ENCODE results near the gene SIGLEC1. TPM values are rescaled to one million over a fixed set of nuclear protein-coding genes. Genes with fewer than 3 reads are reported as not detected.

Gene SIGLEC1
- total RNA-seq, 1 donor from 2014 or later = not detected

DNA sequence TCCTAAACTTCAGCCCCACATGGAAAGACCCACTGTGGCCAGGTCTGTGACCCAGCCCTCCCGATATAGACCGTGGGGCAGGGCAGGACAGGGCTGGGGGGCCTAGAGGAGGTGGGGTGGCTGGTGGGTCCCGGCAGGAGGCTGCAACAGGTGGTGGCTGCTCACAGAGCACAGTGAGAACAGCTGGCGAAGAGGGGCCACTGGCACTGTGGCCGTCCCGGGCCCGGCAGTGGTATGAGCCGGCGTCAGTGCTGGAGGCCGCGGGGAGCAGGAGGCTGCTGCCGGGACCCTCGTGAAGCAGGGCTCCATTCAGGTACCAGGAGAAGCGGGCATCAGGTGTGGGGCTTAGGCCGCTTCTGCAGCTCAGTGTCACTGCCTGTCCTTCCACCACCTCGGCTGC is 13.4 kb downstream of the SIGLEC1 start:
- Mint-ChIP-seq H3K27ac (ENCODE audit: unreplicated experiment) (no peak overlapping the region), H3K4me3 (ENCODE audit: unreplicated experiment) (no peak overlapping the region), H3K4me1 (ENCODE audit: low read depth, unreplicated experiment) (no peaks in the 10 kb centered on the region), H3K9me3 (ENCODE audit: unreplicated experiment) (peaks cover 2% of the 10 kb centered on the region), H3K36me3 (ENCODE audit: low read depth, unreplicated experiment) (no peaks in the 10 kb centered on the region), H3K27me3 (ENCODE audit: low read depth, unreplicated experiment) (peaks cover 36% of the 10 kb centered on the region)
- H4K20me1 ChIP-seq (ENCODE audit: insufficient read depth, low read length) = no peaks in the 10 kb centered on the region
- no peak overlapping the region for H3K4me3 ChIP-seq (ENCODE audit: insufficient read depth, low read depth, low read length)
- H3K27ac ChIP-seq (ENCODE audit: low read depth, low read length) = no peak overlapping the region
- no peaks in the 10 kb centered on the region for H3K79me2 ChIP-seq (ENCODE audit: insufficient read depth, low read length)
- no peak overlapping the region for H2AFZ ChIP-seq (ENCODE audit: low read depth, low read length)
- H3K9ac ChIP-seq (ENCODE audit: low read length) = no peak overlapping the region
- no peak for TF ChIP-seq EZH2 (IDR thresholded peaks at IDR 0.05; ENCODE audit: insufficient read depth, low read length)
- TF ChIP-seq, protein P1, sequence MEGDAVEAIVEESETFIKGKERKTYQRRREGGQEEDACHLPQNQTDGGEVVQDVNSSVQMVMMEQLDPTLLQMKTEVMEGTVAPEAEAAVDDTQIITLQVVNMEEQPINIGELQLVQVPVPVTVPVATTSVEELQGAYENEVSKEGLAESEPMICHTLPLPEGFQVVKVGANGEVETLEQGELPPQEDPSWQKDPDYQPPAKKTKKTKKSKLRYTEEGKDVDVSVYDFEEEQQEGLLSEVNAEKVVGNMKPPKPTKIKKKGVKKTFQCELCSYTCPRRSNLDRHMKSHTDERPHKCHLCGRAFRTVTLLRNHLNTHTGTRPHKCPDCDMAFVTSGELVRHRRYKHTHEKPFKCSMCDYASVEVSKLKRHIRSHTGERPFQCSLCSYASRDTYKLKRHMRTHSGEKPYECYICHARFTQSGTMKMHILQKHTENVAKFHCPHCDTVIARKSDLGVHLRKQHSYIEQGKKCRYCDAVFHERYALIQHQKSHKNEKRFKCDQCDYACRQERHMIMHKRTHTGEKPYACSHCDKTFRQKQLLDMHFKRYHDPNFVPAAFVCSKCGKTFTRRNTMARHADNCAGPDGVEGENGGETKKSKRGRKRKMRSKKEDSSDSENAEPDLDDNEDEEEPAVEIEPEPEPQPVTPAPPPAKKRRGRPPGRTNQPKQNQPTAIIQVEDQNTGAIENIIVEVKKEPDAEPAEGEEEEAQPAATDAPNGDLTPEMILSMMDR (IDR thresholded peaks at IDR 0.05; ENCODE audit: insufficient read depth, low read depth, low read length) = no peak
- H3K9me3 ChIP-seq (ENCODE audit: insufficient read depth, low read depth, low read length) = no peaks in the 10 kb centered on the region
- DNase-seq (ENCODE audit: low read depth) (no peak), FAIRE-seq (no peak)
- H3K27me3 ChIP-seq (ENCODE audit: insufficient read depth, low read length) = no peaks in the 10 kb centered on the region
- H3K4me1 ChIP-seq (ENCODE audit: insufficient read depth, low read length) = no peaks in the 10 kb centered on the region
- H3K4me2 ChIP-seq (ENCODE audit: low read length) = no peak overlapping the region
- no peaks in the 10 kb centered on the region for H3K36me3 ChIP-seq (ENCODE audit: insufficient read depth, low read length)

DNA sequence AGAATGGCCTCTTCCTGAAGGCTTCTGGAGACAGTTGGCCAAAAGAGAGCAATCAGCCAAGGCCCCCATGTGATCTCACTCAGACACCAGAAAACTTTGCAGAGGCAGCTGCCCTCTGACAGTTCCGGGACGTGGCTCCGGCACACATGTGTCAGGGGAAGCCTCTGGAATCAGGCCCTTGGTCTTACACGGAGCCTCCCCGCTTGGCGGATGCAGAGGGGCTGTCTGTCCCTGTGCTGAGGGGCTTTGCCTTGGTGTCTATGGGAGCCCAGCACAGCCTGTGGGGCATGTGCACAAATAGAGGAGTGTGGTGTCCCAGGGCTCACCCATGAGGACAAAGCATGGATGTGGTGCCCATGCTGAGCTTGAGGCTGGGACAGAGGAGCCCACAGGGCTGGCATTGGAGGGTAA is 13.8 kb downstream of the SIGLEC1 start:
- TF ChIP-seq, protein P1 (IDR thresholded peaks at IDR 0.05; ENCODE audit: insufficient read depth, low read depth, low read length) = no peak
- TF ChIP-seq EZH2 (IDR thresholded peaks at IDR 0.05; ENCODE audit: insufficient read depth, low read length) = no peak
- H2AFZ ChIP-seq (ENCODE audit: low read depth, low read length) = no peak overlapping the region
- peaks cover 39% of the 10 kb centered on the region for H3K27me3 Mint-ChIP-seq (ENCODE audit: low read depth, unreplicated experiment)
- H3K27ac ChIP-seq (ENCODE audit: low read depth, low read length) = no peak overlapping the region
- no peak overlapping the region for H3K4me3 Mint-ChIP-seq (ENCODE audit: unreplicated experiment)
- DNase-seq (ENCODE audit: low read depth) = no peak
- no peaks in the 10 kb centered on the region for H3K79me2 ChIP-seq (ENCODE audit: insufficient read depth, low read length)
- H3K36me3 ChIP-seq (ENCODE audit: insufficient read depth, low read length) = no peaks in the 10 kb centered on the region
- H3K4me1 Mint-ChIP-seq (ENCODE audit: low read depth, unreplicated experiment) = no peaks in the 10 kb centered on the region
- H3K4me2 ChIP-seq (ENCODE audit: low read length) = no peak overlapping the region
- H3K27me3 ChIP-seq (ENCODE audit: insufficient read depth, low read length) = no peaks in the 10 kb centered on the region
- no peak for FAIRE-seq
- H3K9ac ChIP-seq (ENCODE audit: low read length) = no peak overlapping the region
- H3K9me3 Mint-ChIP-seq (ENCODE audit: unreplicated experiment) = peaks cover 2% of the 10 kb centered on the region
- H3K27ac Mint-ChIP-seq (ENCODE audit: unreplicated experiment) = no peak overlapping the region
- no peaks in the 10 kb centered on the region for H3K36me3 Mint-ChIP-seq (ENCODE audit: low read depth, unreplicated experiment)
- H3K4me3 ChIP-seq (ENCODE audit: insufficient read depth, low read depth, low read length) = no peak overlapping the region
- H3K4me1 ChIP-seq (ENCODE audit: insufficient read depth, low read length) = no peaks in the 10 kb centered on the region
- no peaks in the 10 kb centered on the region for H3K9me3 ChIP-seq (ENCODE audit: insufficient read depth, low read depth, low read length)
- H4K20me1 ChIP-seq (ENCODE audit: insufficient read depth, low read length) = no peaks in the 10 kb centered on the region

DNA sequence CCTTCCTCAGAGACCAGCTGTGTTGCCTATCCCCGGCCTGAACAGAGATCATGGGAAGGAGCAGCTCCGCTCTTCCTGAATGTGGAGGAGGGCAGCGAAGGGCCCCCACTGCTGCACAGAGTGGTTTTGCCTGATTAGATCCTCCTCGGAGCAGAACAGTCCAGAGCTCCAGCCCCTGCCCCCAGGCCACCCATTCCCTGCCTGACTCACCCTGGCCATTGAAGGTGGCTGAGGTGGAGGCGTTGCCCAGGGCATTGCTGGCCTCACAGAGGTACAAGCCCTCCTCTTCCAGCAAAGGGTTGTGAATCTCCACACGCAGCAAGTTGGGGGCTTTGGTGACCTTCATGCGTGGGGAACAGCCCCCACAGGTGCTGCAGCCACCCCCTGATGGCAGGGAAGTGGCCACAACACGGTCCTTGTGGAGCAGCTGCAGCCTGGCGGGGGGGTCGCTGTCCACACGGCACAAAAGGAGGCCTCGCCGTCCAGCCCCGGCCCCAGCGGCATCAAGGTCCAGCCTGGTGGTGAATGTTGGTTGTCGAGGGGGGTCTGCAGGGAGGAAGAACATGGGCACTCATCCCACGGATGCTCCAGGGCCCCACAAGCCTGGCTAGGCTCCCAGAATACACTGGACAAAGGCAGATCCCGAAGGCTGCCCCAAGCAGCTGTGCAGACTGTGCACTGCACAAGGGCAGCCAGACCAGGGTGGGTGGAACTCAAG is 14.7 kb downstream of the SIGLEC1 start:
- Histone ChIP-seq H3K4me1 (ENCODE audit: insufficient read depth, low read length) (no peaks in the 10 kb centered on the region), H4K20me1 (ENCODE audit: insufficient read depth, low read length) (no peaks in the 10 kb centered on the region), H3K36me3 (ENCODE audit: insufficient read depth, low read length) (no peaks in the 10 kb centered on the region), H3K9ac (ENCODE audit: low read length) (no peak overlapping the region), H2AFZ (ENCODE audit: low read depth, low read length) (no peak overlapping the region), H3K27me3 (ENCODE audit: insufficient read depth, low read length) (no peaks in the 10 kb centered on the region), H3K4me2 (ENCODE audit: low read length) (no peak overlapping the region), H3K4me3 (ENCODE audit: insufficient read depth, low read depth, low read length) (no peak overlapping the region), H3K27ac (ENCODE audit: low read depth, low read length) (no peak overlapping the region), H3K79me2 (ENCODE audit: insufficient read depth, low read length) (no peaks in the 10 kb centered on the region), H3K9me3 (ENCODE audit: insufficient read depth, low read depth, low read length) (no peaks in the 10 kb centered on the region)
- no peak overlapping the region for H3K27ac Mint-ChIP-seq (ENCODE audit: unreplicated experiment)
- TF ChIP-seq EZH2 (IDR thresholded peaks at IDR 0.05; ENCODE audit: insufficient read depth, low read length) = no peak
- TF ChIP-seq, protein P1 (IDR thresholded peaks at IDR 0.05; ENCODE audit: insufficient read depth, low read depth, low read length) = no peak
- no peak overlapping the region for H3K4me3 Mint-ChIP-seq (ENCODE audit: unreplicated experiment)
- no peaks in the 10 kb centered on the region for H3K4me1 Mint-ChIP-seq (ENCODE audit: low read depth, unreplicated experiment)
- FAIRE-seq (no peak), DNase-seq (ENCODE audit: low read depth) (no peak)
- H3K36me3 Mint-ChIP-seq (ENCODE audit: low read depth, unreplicated experiment) = no peaks in the 10 kb centered on the region
- peaks cover 33% of the 10 kb centered on the region for H3K27me3 Mint-ChIP-seq (ENCODE audit: low read depth, unreplicated experiment)
- H3K9me3 Mint-ChIP-seq (ENCODE audit: unreplicated experiment) = peaks cover 2% of the 10 kb centered on the region

Measured in astrocyte (in vitro differentiated cells and primary cell).